Measurements from ENCODE around the gene MED12L.

The MED12L gene

GRCh38 chr3:151407928-151408327 lies 322.5 kb downstream of the MED12L start:
- H3K4me3 ChIP-seq (ENCODE audit: low read depth, low read length), result no peak overlapping the region
- no peak for TF ChIP-seq CTCF (IDR thresholded peaks at IDR 0.05; ENCODE audit: low read depth, low read length)
- in situ Hi-C loops (cut with HindIII; ENCODE audit: low sequenced_read_pairs), result no loop called here
- DNase-seq (ENCODE audit: low read depth, low spot score), result no peak

DNA sequence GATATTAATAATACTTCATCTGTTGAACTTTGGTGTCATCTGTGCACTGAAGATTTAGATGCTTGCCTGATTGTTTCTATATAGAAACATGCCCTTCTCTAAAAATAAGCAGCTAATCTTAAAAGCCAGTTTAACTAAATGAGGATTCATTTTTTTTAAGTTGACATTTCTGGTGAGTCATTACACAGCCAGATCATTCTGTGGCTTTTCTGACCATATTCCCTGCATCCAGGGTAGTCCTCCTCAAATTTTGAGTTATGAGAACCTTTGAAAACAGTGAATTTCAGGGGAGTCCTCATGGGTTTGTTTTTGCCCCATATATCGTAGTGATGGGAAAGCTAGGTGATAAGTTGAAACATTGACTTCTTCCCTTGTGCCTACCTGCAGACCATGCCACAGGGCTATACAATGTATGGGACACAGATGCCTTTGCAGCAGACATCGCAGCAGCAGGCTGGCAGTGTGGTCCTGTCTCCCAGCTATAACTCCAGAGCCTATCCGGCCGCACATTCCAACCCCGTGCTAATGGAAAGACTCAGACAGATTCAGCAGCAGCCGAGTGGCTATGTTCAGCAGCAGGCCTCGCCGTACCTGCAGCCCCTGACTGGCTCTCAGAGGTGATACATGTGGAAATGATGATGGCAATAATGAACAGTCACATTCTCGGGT lies 325.6 kb downstream of the MED12L start:
- DNase-seq (ENCODE audit: low read depth, low spot score), result peak; percentile 48
- in situ Hi-C loops (cut with HindIII; ENCODE audit: low sequenced_read_pairs), result no loop called here
- TF ChIP-seq CTCF (IDR thresholded peaks at IDR 0.05; ENCODE audit: low read depth, low read length), result no peak
- H3K4me3 ChIP-seq (ENCODE audit: low read depth, low read length), result no peak overlapping the region

- in situ Hi-C loops (cut with HindIII; ENCODE audit: low sequenced_read_pairs), result no loop called here
- no peak overlapping the region for H3K4me3 ChIP-seq (ENCODE audit: low read depth, low read length)
- TF ChIP-seq CTCF (IDR thresholded peaks at IDR 0.05; ENCODE audit: low read depth, low read length), result no peak
- no peak for DNase-seq (ENCODE audit: low read depth, low spot score)
These were observed 327.5 kb downstream of the MED12L start for GRCh38 chr3:151412989-151413388.

DNA sequence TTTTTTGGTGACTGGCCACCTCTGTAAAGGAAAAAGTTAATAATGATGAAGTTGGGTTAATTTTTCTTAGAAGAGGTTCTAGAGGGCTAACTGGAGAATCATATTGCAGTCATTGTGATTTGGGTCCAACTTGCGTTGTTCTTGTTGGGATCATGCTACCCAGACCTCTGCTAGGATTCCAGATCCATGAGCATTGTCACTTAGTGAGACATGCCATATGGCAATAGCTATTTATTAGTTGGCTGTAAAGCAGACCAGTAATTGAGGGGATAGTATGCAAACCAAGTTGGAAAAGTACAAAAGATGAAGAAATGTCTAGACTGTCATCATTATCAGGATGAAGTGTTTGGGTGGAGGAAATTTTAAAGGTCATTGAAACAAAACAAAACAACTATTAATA lies 329.8 kb downstream of the MED12L start:
- no peak for TF ChIP-seq CTCF (IDR thresholded peaks at IDR 0.05; ENCODE audit: low read depth, low read length)
- in situ Hi-C loops (cut with HindIII; ENCODE audit: low sequenced_read_pairs), result no loop called here
- H3K4me3 ChIP-seq (ENCODE audit: low read depth, low read length), result no peak overlapping the region
- no peak for DNase-seq (ENCODE audit: low read depth, low spot score)

DNA sequence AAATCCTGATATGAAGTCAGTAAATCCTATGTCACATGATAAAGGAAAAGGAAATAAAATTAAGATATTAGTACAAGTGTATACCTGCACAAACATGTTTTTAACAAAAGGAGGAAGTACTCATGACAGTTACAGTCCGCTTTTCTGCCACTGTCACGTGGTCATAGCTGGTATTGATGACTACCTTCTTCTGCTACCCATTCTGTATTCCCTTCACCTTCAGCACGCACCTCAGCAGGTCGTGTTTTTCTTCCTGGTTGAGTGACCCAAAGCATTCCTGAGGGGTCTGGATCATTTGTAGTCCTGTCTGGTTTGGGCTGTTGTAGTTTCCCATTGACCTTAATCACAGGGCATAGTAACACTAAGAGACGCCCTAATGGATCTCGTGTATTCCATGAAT lies 334.3 kb downstream of the MED12L start:
- H3K4me3 ChIP-seq (ENCODE audit: low read depth, low read length), result no peak overlapping the region
- in situ Hi-C loops (cut with HindIII; ENCODE audit: low sequenced_read_pairs), result no loop called here
- no peak for DNase-seq (ENCODE audit: low read depth, low spot score)
- TF ChIP-seq CTCF (IDR thresholded peaks at IDR 0.05; ENCODE audit: low read depth, low read length), result no peak

DNA sequence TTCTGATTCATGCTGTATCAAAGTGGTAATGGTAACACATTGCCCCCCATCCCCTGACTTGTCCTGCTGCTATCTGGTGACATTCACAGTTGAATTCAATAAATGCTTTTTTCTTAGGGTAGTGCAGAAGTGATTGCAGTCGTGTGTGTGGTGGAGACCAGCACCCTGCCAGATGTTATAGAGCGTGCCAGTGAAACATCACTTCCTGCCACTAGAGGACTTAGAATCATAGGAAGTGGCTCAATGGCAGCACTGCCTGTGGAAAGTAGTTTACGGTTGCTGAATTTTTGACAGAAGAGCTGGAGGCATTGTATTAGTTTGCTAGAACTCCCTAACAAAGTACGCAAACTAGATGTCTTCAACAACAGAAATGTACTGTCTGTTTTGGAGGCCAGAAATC lies 336.5 kb downstream of the MED12L start:
- in situ Hi-C loops (cut with HindIII; ENCODE audit: low sequenced_read_pairs), result no loop called here
- no peak for DNase-seq (ENCODE audit: low read depth, low spot score)
- H3K4me3 ChIP-seq (ENCODE audit: low read depth, low read length), result no peak overlapping the region
- peak; percentile 9 for TF ChIP-seq CTCF (IDR thresholded peaks at IDR 0.05; ENCODE audit: low read depth, low read length)

Data from astrocyte of the spinal cord (primary cell).